Colonic mucosa (tissue), 4 donors: ENCODE data around the gene LDLRAD3. TPM values are rescaled to one million over a fixed set of nuclear protein-coding genes. Genes with fewer than 3 reads are reported as not detected.

Source experiments
- DNase-seq: peaks from one replicate; pipeline ENCODE4 v3.0.0-alpha.2; 2020
- H3K27ac ChIP-seq: fragments of 200-600 bp; one replicate; pipeline ENCODE4 v1.8.0; 2021
- H3K27me3 ChIP-seq: fragments of 200-600 bp; one replicate; pipeline ENCODE4 v1.8.0; 2021
- H3K36me3 ChIP-seq: fragments of 200-600 bp; one replicate; pipeline ENCODE4 v1.8.0; 2021
- H3K4me1 ChIP-seq: fragments of 200-600 bp; one replicate; pipeline ENCODE4 v1.8.0; 2021; ENCODE audit warnings: mild to moderate bottlenecking
- H3K4me3 ChIP-seq: fragments of 200-600 bp; one replicate; pipeline ENCODE4 v1.8.0; 2021
- H3K9ac ChIP-seq, 2 donors: one replicate each; pipeline ENCODE4 v1.7.0; 2013; ENCODE audit warnings: control low read depth in 2 of 2, low read depth in 2 of 2, low read length in 2 of 2
- H3K9me3 ChIP-seq: fragments of 200-600 bp; one replicate; pipeline ENCODE4 v1.8.0; 2021
- intact Hi-C: fragments of 100-400 bp; cut with DNase I; formaldehyde crosslinking; loops from one replicate; pipeline ENCODE4 v1.14.1; 2022
- total RNA-seq, 2 donors: library from RNA; stranded (reverse); fragmentation: NEBNext Ultra II Directional in 1 of 2; extraction: Animal tissue kit (Norgen Biotek cat#: 25700) in 1 of 2; gene quantifications; one replicate each; pipeline ENCODE4 v1.2.1, GENCODE V29; 2021
- TF ChIP-seq, protein P1 (sequence below): fragments of 200-600 bp; IDR thresholded peaks from one replicate; pipeline ENCODE4 v1.8.0; 2022; ENCODE audit warnings: antibody characterized with exemption, mild to moderate bottlenecking
- donor health status: healthy.
- donor health status: DM: no; HTN: no; CAD: no.
- donor health status: DM: no; HTN: no; CAD: no.

Gene LDLRAD3
- total RNA-seq, 2 donors from 2014 or later, result 1.9 to 2.9 TPM

DNA sequence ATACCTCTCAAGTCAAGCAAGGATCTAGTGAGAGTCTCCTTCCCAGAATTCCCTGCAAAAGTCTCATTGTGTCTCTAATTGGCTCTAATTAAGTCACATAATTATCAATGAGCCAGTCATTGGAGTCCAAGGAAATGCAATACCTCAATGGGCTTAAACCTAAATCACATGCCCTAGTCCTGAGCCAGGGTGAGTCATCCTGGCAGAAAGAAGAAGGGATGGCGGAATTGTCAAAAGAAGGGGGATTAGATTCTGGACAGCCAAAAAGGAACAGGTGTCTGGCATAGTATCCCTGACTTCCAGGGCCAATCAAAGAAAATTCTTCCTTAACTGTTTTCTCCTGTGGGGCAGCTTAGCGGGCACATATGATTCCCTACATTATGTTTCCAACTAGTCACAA, 25.1 kb upstream of the LDLRAD3 start:
- H3K27me3 ChIP-seq, result no peaks in the 10 kb centered on the region
- H3K9ac ChIP-seq, result no peak overlapping the region
- H3K27ac ChIP-seq, result no peak overlapping the region
- TF ChIP-seq, protein P1, sequence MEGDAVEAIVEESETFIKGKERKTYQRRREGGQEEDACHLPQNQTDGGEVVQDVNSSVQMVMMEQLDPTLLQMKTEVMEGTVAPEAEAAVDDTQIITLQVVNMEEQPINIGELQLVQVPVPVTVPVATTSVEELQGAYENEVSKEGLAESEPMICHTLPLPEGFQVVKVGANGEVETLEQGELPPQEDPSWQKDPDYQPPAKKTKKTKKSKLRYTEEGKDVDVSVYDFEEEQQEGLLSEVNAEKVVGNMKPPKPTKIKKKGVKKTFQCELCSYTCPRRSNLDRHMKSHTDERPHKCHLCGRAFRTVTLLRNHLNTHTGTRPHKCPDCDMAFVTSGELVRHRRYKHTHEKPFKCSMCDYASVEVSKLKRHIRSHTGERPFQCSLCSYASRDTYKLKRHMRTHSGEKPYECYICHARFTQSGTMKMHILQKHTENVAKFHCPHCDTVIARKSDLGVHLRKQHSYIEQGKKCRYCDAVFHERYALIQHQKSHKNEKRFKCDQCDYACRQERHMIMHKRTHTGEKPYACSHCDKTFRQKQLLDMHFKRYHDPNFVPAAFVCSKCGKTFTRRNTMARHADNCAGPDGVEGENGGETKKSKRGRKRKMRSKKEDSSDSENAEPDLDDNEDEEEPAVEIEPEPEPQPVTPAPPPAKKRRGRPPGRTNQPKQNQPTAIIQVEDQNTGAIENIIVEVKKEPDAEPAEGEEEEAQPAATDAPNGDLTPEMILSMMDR, result no peak
- H3K9me3 ChIP-seq, result no peaks in the 10 kb centered on the region
- H3K4me1 ChIP-seq, result no peaks in the 10 kb centered on the region
- intact Hi-C loops, result no loop called here
- H3K36me3 ChIP-seq, result no peaks in the 10 kb centered on the region
- no peak for DNase-seq
- H3K4me3 ChIP-seq, result no peak overlapping the region

DNA sequence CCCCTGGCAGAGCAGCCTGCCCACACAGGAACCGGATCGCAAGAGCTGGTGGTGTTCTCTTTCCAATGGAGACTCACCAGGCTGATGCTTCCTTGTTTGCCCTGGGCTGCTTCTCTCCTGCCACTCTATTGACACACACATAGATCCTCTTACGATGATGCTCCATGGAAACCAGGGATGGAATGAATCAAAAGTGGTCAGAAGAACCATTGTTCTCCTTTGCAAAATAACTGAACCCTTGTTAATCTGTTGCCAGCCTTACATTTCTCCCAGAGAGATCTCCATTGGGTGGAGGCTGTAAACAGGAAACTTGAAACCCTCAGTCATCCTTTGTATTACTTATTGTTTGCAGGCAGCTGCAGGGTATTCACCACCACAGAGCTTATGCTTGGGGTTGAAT, 24.6 kb upstream of the LDLRAD3 start:
- intact Hi-C loops, result no loop called here
- Histone ChIP-seq H3K27ac (no peak overlapping the region), H3K36me3 (no peaks in the 10 kb centered on the region), H3K4me1 (no peaks in the 10 kb centered on the region), H3K9me3 (no peaks in the 10 kb centered on the region), H3K9ac (no peak overlapping the region), H3K27me3 (no peaks in the 10 kb centered on the region), H3K4me3 (no peak overlapping the region)
- TF ChIP-seq, protein P1, result no peak
- no peak for DNase-seq

GRCh38 chr11:35923452-35923851, 20.4 kb upstream of the LDLRAD3 start:
- Histone ChIP-seq H3K9me3 (no peaks in the 10 kb centered on the region), H3K27me3 (no peaks in the 10 kb centered on the region)
- TF ChIP-seq, protein P1, result no peak

GRCh38 chr11:35924811-35925210, 19.1 kb upstream of the LDLRAD3 start:
- intact Hi-C loops, result no loop called here
- H3K36me3 ChIP-seq, result no peaks in the 10 kb centered on the region
- no peaks in the 10 kb centered on the region for H3K9me3 ChIP-seq
- no peak for DNase-seq
- H3K4me1 ChIP-seq, result no peaks in the 10 kb centered on the region
- no peak overlapping the region for H3K4me3 ChIP-seq
- TF ChIP-seq, protein P1, result no peak
- H3K9ac ChIP-seq, result no peak overlapping the region
- H3K27ac ChIP-seq, result no peak overlapping the region
- H3K27me3 ChIP-seq, result no peaks in the 10 kb centered on the region

More at GRCh38 chr11:35923452-35923851, 20.4 kb upstream of the LDLRAD3 start:
- H3K4me1 ChIP-seq, result no peaks in the 10 kb centered on the region
- intact Hi-C loops, result no loop called here
- H3K4me3 ChIP-seq, result no peak overlapping the region
- no peak overlapping the region for H3K9ac ChIP-seq
- H3K27ac ChIP-seq, result no peak overlapping the region
- no peaks in the 10 kb centered on the region for H3K36me3 ChIP-seq
- no peak for DNase-seq

GRCh38 chr11:35927104-35927503, 16.8 kb upstream of the LDLRAD3 start:
- Histone ChIP-seq H3K4me3 (no peak overlapping the region), H3K9me3 (no peaks in the 10 kb centered on the region), H3K36me3 (no peaks in the 10 kb centered on the region), H3K4me1 (no peaks in the 10 kb centered on the region), H3K27ac (no peak overlapping the region), H3K9ac (no peak overlapping the region), H3K27me3 (no peaks in the 10 kb centered on the region)
- TF ChIP-seq, protein P1, result no peak
- DNase-seq, result no peak
- intact Hi-C loops, result no loop called here

- intact Hi-C loops, result no loop called here
- Histone ChIP-seq H3K9ac (no peak overlapping the region), H3K27me3 (no peaks in the 10 kb centered on the region), H3K36me3 (no peaks in the 10 kb centered on the region), H3K27ac (no peak overlapping the region), H3K4me1 (no peaks in the 10 kb centered on the region), H3K4me3 (no peak overlapping the region), H3K9me3 (no peaks in the 10 kb centered on the region)
- DNase-seq, result peak; percentile 21
- TF ChIP-seq, protein P1, result no peak
These were observed 16.2 kb upstream of the LDLRAD3 start for GRCh38 chr11:35927682-35928081.
